Amniotic epithelial cell (primary cell): ENCODE measurements around the gene MYMK.
A peak's percentile ranks its signal among the peaks of the same experiment; 100 is the strongest.
"Not testable (repeated sequence)": the region's sequence is repeated elsewhere in the genome, so short reads cannot be mapped to it uniquely, and the experiment has no call there.

Experiments used
- DNase-seq: peaks from one replicate; pipeline ENCODE4 v3.0.0-alpha.2; 2010; ENCODE audit warnings: low read depth

The MYMK gene, protein sequence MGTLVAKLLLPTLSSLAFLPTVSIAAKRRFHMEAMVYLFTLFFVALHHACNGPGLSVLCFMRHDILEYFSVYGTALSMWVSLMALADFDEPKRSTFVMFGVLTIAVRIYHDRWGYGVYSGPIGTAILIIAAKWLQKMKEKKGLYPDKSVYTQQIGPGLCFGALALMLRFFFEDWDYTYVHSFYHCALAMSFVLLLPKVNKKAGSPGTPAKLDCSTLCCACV

DNA sequence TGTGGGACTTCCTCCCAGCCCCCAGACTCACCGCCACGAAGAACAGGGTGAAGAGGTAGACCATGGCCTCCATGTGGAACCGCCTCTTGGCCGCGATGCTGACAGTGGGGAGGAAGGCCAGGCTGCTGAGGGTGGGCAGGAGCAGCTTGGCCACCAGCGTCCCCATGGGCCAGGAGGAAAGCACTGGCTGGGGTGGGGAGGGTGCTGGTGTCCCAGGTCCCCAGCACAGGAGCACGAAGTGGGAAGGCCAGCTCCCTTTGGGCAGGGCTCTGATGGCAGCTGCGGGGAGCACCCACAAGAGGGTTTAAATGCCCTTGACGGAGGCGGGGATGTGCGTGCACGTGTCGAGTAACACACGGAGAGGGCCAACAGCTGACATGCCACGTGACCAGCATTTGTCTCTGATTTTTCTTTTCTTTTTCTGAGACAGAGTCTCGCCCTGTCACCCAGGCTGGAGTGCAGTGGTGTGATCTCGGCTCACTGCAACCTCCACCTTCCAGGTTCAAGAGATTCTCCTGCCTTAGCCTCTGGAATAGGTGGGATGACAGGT, at the start of gene MYMK:
TSS of gene MYMK (minus strand) at position 281 of the 550 bp plus-strand sequence. CDS start at position 166, 115 bp downstream.
- no peak for DNase-seq

DNA sequence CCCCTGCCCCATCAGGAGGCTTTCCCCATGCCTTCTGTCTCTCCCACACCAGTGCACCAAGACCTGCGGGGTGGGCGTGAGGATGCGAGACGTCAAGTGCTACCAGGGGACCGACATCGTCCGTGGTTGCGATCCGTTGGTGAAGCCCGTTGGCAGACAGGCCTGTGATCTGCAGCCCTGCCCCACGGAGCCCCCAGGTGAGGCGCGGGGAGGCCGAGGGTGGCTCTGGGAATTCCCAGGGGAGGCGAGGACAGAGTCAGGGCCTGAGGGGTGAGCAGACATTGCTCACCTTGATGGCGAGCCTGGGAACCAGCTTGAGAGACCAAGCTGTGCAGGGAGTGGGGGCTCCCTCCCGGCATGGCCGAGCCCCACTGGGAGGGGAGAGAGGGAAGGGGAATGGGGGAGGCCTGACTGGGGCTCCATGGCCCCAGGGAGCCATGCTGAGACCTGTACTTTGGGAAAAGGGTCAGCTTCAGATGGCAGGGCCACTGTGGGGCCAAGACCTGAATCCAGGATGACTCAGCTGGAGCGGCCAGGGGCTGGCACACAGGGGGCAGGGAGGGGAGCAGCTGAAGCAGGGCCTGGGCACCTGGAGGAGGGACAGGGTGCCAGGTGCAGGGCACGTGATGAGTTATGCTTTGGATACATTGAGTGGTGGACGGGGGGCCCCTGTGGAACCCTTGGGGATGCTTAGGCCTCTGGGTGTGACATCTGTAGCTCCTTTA, 49.2 kb upstream of the MYMK start:
- DNase-seq = no peak

DNA sequence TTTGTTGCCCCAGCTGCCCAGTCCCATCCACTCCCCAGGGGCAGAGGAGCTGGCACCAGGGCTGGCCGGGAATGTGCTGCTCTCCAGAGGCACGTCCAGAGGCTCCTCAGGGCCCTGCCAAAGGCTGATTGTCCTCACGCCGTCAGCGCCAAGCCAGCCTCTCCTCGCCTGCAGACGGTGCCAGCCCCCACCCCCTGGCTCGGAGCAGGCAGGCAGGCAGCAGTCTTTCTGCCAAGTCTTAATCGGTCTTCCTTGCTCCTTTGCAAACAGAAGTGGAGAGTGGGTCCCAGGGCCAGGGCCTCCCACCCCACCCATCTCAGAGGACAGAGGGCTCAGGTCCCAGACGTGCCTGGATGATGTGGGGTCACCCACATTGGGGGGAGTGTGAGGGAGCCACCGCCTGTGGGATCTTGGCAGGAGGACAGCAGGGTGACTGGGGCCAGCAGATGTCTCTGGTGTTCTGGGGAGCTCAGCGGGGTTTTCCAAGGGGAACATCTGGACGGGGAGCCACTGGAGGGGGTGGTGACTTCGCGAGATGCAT, 48.1 kb upstream of the MYMK start:
- no peak for DNase-seq

DNA sequence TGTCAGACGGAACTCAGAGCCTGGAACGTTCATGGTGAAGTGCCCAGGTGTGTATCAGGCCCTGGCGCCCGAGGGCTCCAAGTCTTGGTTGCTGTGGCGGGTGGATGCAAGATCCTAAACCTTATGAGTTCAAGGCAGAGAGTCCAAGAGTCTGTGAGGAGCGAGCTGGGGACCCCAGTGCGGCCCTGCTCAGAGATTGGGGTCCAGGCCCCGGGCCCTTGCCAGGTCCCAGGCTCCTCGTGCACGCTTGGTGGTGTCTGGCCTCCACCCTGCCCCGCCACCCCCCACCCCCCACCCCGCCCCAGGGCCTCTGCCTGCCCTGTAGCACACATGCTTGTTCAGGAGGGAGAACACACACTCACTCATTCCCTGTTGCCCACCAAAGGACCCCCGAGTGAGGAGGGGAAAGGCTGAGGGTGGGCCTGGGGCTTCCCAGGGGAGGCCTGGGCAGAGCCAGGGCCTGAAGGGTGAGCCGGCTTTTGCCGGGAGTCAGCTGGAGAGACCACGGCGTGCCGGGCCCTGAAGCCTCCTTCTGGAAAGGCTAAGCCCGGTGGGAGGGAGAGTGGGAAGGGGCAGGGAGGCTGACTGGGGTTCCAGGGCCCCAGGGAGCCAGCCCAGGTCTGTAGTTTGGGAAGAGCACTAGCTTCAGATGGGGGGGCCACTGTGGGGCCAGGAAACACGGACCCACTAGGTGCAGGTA, 47.3 kb upstream of the MYMK start:
- DNase-seq = no peak

DNA sequence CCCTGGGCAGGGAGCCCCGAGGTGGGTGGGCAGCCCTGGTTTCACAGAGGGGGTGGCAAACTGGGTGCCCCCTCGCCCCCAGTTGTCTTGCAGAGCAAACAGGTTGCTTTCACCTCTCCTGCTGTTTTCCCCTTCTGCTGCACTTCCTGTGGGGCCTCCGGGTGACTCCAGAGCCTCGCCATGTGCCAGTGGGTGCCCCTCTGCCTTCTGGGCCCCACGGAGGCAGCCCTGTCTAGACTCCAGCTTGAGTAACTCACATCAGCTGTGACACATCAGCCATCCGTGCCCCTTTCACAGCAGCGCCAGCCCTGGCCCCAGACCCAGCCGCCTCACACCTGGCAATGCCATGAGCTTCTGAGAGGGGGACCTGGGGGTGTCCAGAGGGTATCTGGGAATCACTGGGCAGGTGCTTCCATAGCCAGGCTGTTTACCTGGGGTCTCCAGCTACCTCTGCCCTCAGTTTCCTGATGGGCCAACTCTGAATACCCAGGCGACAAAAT, 46.7 kb upstream of the MYMK start:
- DNase-seq = peak; percentile 22

DNA sequence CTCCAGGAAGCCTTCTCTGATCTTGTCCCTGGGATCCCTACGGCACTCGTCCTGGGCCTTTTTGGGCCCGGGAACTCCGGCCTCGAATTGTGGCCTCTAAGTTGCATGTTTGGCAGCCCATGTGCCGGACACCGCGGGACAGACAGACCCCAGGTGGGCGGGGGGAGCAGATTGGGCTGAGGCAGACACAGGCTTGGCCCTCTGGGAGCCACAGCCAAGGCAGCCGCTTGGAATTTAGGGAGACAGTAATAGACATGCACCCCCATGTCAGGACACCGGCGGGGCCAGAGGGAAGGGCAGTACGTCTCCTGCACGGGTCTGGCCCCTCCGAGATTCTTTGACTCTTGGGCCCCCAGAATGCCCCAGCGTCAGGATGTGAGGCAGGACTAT, 45.9 kb upstream of the MYMK start:
- DNase-seq = no peak

DNA sequence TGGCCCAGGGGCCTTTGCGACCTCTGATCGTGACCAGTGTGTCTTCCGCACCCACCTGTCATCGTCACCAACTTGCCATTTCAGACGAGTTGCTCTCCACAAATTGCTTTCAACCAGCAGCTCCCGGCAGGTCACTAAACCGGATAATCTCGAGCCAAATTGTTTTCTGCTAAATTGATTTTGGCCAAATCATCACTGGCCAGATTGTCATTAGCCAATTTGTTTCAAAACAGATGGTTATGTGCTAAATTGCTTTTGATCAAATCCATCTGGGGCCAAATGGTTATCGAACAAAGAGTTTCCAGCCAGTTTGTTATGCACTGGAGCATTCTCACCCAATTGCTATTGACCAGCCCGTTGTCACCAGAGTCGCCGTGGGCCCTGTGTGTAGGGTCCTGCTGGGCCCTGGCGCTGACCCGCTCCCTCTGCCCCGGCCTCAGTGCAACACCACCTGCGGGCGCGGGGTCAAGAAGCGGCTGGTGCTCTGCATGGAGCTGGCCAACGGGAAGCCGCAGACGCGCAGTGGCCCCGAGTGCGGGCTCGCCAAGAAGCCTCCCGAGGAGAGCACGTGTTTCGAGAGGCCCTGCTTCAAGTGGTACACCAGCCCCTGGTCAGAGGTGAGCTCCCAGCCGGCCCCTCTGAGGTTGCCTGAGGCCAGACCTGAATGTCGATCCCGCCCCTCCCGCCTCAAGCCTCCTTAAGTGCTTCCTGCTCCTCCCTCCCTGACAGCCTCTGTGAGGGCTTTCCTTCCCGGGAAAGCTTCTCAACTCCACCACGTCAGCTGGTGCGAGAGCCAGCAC, 45.3 kb upstream of the MYMK start:
- peak; percentile 32 for DNase-seq

DNA sequence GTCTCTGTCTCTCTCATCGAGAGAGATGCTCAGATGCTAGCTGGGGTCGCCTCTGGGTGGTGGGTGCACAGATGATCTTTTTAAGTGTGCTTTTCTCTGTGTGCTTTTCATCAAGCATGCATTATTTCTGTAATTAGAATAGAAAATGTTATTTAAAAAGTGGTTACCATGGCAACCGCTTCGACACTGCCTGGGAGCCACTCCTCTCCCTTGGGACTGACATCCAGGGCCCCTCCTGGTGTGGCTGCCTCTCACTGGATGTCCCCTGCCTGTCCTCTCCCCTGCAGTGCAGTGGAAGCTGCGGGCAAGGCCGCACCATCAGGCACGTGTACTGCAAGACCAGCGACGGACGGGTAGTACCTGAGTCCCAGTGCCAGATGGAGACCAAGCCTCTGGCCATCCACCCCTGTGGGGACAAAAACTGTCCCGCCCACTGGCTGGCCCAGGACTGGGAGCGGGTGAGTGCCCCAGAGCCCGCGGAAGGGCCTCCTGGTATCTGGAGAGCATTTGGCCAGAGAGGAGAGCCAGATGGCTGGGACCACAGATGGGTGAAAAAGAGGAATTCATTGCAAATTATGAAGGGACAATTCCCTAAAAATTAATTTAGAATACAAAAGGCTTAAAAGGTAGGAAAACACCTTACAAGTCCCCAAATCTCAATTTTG, 44.5 kb upstream of the MYMK start:
- no peak for DNase-seq

DNA sequence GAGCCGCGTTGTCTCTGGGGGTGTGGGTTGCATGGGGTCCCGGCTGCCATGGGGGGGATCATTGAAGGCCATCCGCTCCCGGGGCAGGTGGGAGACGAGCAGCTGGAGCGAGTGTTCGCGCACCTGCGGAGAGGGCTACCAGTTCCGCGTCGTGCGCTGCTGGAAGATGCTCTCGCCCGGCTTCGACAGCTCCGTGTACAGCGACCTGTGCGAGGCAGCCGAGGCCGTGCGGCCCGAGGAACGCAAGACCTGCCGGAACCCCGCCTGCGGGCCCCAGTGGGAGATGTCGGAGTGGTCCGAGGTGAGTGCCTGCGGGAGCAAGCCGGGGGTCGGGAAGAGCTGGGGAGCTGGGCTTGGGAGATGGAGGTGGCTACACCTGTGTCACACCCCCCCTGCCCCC, 43.4 kb upstream of the MYMK start:
- no peak for DNase-seq

DNA sequence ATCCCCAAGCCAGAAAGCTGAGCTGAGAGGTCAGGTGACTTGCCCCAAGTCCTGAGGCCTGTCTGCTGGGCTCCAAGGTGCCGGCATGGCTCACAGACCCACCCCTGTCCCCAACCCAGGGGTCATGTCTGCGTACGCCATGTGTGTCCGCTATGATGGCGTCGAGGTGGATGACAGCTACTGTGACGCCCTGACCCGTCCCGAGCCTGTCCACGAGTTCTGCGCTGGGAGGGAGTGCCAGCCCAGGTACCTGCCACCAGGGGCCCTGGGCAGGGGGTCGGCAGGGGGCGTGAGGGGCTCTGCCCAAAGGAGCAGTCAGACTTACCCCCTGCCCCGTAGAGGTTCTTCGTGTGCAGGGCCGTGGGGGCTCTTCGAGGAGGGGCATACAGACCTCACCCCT, 42.1 kb upstream of the MYMK start:
- DNase-seq = no peak

DNA sequence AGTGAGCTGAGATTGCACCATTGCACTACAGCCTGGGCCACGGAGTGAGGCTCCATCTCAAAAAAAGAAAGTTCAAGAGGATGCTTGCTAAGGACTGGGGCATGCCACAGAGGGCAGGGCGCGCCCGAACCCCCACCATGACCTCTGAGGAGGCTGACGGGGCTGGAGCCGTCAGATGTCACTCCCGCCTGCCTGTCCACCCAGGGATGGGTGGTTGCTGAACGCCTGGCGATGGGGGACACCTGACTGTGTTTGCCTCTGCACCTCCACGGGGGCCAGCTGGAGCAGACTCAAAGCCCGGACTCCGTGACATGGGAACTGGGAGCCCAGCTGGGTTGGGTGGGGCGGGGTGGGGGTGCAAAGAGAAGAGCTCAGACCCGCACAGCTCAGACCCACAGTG, 41.6 kb upstream of the MYMK start:
- DNase-seq = no peak

DNA sequence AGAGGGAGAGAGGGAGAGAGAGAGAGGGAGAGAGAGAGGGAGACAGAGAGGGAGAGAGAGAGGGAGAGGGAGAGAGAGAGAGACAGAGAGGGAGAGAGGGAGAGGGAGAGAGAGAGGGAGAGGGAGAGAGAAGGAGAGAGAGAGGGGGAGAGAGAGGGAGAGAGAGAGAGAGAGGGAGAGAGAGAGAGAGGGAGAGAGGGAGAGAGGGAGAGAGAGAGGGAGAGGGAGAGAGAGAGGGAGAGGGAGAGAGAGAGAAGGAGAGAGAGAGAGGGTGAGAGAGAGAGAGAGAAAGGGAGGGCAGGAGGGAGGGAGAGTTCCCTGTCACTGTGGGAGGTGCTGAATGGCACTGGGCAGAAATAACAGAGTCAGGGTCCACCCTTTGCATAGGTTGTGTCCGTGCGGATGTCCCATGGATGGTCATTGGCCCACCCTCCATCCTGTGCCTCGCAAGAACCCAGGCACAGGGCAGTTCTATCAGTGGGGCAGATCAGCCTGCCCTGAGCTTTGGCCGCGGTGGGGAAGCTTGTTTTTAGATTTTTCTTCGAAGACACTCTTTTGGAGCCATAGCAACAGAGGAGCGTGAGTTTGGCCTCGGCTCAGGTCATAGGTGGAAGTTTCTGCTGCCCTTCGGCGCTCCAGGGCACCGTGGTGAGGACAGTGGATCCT, 39.8 kb upstream of the MYMK start:
- peak; percentile 32 for DNase-seq

DNA sequence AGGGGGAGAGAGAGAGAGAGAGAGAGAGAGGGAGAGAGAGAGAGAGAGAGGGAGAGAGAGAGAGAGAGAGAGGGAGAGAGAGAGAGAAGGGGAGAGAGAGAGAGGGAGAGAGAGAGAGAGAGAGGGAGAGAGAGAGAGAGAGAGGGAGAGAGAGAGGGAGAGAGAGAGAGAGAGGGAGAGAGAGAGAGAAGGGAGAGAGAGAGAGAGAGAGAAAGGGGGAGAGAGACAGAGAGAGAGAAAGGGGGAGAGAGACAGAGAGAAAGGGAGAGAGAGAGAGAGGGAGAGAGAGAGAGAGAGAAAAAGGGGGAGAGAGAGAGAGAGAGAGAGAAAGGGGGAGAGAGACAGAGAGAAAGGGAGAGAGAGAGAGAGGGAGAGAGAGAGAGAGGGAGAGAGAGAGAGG, 39.1 kb upstream of the MYMK start:
- DNase-seq = not testable (repeated sequence)

DNA sequence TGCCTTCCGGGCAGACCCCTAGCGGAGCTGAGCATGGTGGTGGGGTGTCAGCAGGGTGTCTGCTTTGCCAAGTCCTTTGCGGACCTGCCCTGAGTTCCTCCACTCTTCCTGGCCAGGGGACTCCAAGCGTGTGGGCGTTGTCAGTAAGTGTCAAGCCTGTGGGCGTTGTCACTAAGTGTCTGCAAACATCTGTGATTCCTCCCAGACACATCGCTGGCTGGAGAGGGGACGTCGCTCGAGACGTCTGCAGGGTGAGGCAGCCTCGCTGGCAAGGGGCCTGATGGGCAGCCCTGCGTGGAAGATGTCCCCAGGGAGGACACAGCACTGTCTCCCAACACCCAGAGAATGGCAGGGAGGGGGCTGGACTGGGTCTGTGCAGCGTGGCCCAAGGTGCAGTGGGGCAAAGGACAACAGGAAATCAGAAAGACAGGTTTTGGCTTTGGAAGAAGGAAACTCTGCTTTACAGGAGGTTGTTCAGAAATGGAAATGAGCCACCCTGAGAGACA, 38.6 kb upstream of the MYMK start:
- DNase-seq = no peak

DNA sequence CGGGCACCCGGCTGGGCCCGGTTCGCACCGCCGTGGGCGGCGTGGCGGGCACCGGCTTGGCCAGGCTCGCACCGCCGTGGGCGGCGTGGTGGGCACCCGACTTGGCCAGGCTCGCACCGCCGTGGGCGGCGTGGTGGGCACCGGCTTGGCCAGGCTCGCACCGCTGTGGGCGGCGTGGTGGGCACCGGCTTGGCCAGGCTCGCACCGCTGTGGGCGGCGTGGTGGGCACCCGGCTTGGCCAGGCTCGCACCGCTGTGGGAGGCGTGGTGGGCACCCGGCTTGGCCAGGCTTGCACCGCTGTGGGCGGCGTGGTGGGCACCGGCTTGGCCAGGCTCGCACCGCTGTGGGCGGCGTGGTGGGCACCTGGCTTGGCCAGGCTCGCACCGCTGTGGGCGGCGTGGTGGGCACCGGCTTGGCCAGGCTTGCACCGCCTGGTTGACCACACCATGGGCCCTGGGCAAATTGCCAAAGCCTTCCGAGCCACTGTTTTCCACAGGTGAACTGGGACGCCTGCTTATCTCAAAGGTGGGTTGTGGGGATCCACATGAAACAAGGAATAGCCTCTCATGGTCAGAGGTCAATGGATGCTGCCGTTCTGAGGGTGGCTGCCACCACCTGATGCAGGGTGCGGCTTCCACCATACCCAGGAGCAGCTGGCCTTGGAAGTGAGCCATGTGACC, 38.0 kb upstream of the MYMK start:
- DNase-seq = no peak

DNA sequence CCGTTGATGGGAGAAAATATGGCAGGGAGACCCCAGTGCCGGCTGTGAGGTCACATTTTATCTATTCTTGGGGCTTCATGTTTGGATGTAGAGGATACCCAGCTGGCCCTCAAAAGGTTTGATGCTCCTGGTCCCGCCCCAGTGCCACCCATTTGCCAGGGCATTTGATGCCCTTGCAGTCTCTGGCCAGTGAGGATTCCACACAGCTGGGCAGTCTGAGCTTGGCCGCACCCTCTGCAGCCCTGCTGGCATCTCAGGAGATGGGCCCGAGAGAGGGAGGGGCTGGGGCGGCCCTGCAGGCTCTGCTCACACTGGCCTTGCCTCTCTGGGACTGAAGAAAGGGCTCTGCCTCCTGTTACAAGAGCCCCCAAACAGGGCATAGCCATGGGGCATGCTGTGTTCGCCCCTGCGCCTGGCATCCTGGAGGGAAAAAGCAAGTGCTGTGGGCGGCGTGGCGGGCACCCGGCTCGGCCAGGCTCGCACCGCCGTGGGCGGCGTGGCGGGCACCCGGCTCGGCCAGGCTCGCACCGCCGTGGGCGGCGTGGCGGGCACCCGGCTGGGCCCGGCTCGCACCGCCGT, 37.3 kb upstream of the MYMK start:
- DNase-seq = no peak

DNA sequence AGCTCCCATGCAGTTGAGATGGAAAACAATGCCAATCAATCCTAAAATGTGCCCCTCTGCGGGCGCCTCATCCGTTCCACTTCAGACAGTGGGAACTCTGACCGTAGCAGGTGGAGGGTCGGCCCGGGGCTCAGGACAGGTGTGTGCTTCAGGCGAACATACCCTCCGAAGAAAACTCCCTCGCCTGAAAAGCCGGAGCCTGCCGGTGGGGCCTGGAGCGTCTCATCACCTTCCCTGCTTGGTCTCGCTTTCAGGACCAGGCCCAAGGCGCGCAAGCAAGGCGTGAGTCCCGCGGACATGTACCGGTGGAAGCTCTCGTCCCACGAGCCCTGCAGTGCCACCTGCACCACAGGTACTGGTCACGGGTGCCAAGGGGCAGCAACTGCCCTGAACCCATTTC, 36.2 kb upstream of the MYMK start:
- no peak for DNase-seq

DNA sequence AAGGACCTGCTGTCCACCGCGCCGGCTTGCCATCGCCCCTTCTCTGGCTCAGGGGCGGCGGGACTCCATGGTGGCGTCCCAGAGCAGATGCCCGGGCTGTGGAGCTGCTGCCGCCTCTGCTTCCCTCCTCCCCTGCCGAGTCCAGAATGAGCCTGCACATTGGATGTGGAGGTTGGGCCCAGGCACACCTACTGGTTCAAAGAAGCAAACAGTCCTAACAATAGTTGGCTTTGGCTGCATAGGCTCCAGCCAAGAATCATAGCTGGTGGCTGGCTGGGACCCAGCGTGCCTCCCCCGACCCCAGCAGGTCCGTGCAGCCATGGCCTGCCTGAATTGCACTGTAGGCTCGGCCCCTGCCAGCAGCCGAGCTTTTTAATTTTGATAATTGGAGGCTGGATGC, 35.6 kb upstream of the MYMK start:
- no peak for DNase-seq
